Glutamatergic neuron (in vitro differentiated cells): ENCODE data around the gene AGAP2. TPM values are rescaled to one million over a fixed set of nuclear protein-coding genes. Genes with fewer than 3 reads are reported as not detected.
"Not testable (repeated sequence)": the region's sequence is repeated elsewhere in the genome, so short reads cannot be mapped to it uniquely, and the experiment has no call there.

Experiments used
- DNase-seq: peaks from one replicate; pipeline ENCODE4 v3.0.0; 2022
- H3K27ac Mint-ChIP-seq: one replicate; pipeline ENCODE4 v1.8.0; 2020; ENCODE audit warnings: mild to moderate bottlenecking, mixed read lengths, inconsistent platforms; ENCODE audit not compliant: unreplicated experiment
- H3K27me3 Mint-ChIP-seq: one replicate; pipeline ENCODE4 v1.8.0; 2020; ENCODE audit warnings: mild to moderate bottlenecking, moderate library complexity, mixed read lengths, inconsistent platforms; ENCODE audit not compliant: unreplicated experiment
- H3K36me3 Mint-ChIP-seq: one replicate; pipeline ENCODE4 v1.8.0; 2020; ENCODE audit warnings: mild to moderate bottlenecking, mixed read lengths, inconsistent platforms; ENCODE audit not compliant: unreplicated experiment
- H3K4me1 Mint-ChIP-seq: one replicate; pipeline ENCODE4 v1.8.0; 2020; ENCODE audit warnings: mild to moderate bottlenecking, low read depth, mixed read lengths, inconsistent platforms; ENCODE audit not compliant: unreplicated experiment
- H3K4me3 Mint-ChIP-seq: one replicate; pipeline ENCODE4 v1.8.0; 2020; ENCODE audit warnings: mild to moderate bottlenecking, mixed read lengths, inconsistent platforms; ENCODE audit not compliant: unreplicated experiment
- H3K9me3 Mint-ChIP-seq: one replicate; pipeline ENCODE4 v1.8.0; 2020; ENCODE audit warnings: mild to moderate bottlenecking, moderate library complexity, mixed read lengths, inconsistent platforms; ENCODE audit not compliant: unreplicated experiment
- CTCF ChIP-seq: fragments of 200-600 bp; sonication (generic); IDR thresholded peaks from one replicate; pipeline ENCODE4 v1.5.0; 2021; ENCODE audit not compliant: partially characterized antibody, unreplicated experiment
- total RNA-seq: library from RNA; stranded (reverse); fragmentation: NEBNext Ultra II Directional; extraction: Animal tissue kit (Norgen Biotek cat#: 25700); gene quantifications from one replicate; pipeline ENCODE4 v1.2.1, GENCODE V29; 2021; ENCODE audit not compliant: unreplicated experiment

The AGAP2 gene
- total RNA-seq, 1 donor from 2014 or later, result 45.5 TPM

DNA sequence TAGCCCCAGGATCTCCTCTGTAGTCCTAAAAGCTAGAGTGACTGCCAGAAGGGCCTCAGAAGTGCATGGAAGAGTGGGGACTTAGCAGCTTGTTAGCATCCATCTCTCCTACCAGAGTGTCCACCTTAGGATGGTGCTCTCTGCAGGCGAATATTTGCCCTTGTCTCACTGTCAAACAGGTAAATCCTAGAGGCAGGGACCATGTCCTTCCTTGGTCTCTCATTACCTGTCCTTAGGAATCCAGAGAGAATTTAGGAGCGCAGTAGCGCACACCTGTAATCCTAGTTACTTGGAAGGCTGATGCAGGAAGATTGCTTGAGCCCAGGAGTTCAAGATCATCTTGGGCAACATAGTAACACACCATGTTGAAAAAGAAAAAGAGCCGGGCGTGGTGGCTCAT is 21.4 kb downstream of the AGAP2 start:
- Mint-ChIP-seq H3K27me3 (no peaks in the 10 kb centered on the region), H3K4me1 (peaks cover 4% of the 10 kb centered on the region), H3K4me3 (no peak overlapping the region), H3K9me3 (peaks cover 4% of the 10 kb centered on the region), H3K27ac (no peak overlapping the region), H3K36me3 (peaks cover 16% of the 10 kb centered on the region)
- DNase-seq, result no peak
- TF ChIP-seq CTCF, result no peak

- H3K27ac Mint-ChIP-seq, result no peak overlapping the region
- peaks cover 4% of the 10 kb centered on the region for H3K4me1 Mint-ChIP-seq
- TF ChIP-seq CTCF, result no peak
- no peaks in the 10 kb centered on the region for H3K27me3 Mint-ChIP-seq
- H3K9me3 Mint-ChIP-seq, result peaks cover 4% of the 10 kb centered on the region
- H3K36me3 Mint-ChIP-seq, result peaks cover 23% of the 10 kb centered on the region
- no peak overlapping the region for H3K4me3 Mint-ChIP-seq
- DNase-seq, result no peak
These were observed 22.2 kb downstream of the AGAP2 start for GRCh38 chr12:57716305-57716704.

DNA sequence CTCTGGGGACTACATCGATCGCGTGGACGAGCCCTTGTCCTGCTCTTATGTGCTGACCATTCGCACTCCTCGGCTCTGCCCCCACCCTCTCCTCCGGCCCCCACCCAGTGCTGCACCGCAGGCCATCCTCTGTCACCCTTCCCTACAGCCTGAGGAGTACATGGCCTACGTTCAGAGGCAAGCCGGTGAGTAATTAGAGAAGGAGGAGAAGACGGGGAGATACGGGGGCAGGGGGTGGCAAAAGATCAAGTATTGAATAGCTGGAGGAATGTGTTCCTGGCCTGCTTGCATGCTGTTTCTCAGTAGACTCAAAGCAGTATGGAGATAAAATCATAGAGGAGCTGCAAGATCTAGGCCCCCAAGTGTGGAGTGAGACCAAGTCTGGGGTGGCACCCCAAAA is 22.8 kb downstream of the AGAP2 start:
- DNase-seq, result no peak
- TF ChIP-seq CTCF, result no peak
- Mint-ChIP-seq H3K27ac (no peak overlapping the region), H3K4me3 (no peak overlapping the region), H3K27me3 (no peaks in the 10 kb centered on the region), H3K9me3 (peaks cover 3% of the 10 kb centered on the region), H3K4me1 (peaks cover 4% of the 10 kb centered on the region), H3K36me3 (peaks cover 23% of the 10 kb centered on the region)

GRCh38 chr12:57715036-57715748 is 23.4 kb downstream of the AGAP2 start:
- peaks cover 23% of the 10 kb centered on the region for H3K36me3 Mint-ChIP-seq
- H3K4me1 Mint-ChIP-seq, H3K27ac Mint-ChIP-seq, H3K9me3 Mint-ChIP-seq, DNase-seq, H3K27me3 Mint-ChIP-seq, H3K4me3 Mint-ChIP-seq: not testable (repeated sequence)

DNA sequence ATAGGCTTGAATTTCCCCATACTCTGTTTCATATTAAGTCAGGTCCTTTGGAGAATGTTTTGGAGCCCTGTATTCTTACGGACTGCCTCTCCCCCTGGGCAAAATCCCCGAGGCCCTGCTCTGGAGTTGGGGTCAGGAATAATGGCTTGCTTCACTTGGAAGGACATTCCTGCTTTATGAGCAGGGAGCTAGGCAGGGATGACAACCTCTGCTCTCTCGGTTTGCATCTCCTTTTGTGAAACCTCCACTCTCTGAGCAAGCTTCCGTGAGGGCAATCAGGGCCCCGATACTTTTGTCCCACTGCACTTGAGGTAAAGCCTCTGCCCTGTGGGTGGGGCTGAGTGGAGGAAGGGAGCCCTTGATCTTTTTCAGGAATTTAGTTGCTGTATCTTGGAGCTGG is 25.3 kb downstream of the AGAP2 start:
- H3K36me3 Mint-ChIP-seq, result peaks cover 12% of the 10 kb centered on the region
- H3K9me3 Mint-ChIP-seq, result no peaks in the 10 kb centered on the region
- no peak overlapping the region for H3K27ac Mint-ChIP-seq
- peak overlapping the region; percentile 34 for H3K4me3 Mint-ChIP-seq
- peaks cover 4% of the 10 kb centered on the region for H3K4me1 Mint-ChIP-seq
- DNase-seq, result no peak
- TF ChIP-seq CTCF, result no peak
- no peaks in the 10 kb centered on the region for H3K27me3 Mint-ChIP-seq
